ENCODE data around the gene TMX3.

- no peak for TF ChIP-seq HDGF (IDR thresholded peaks at IDR 0.05; ENCODE audit: borderline replicate concordance)
- TF ChIP-seq FOXA1 (IDR thresholded peaks at IDR 0.05): no peak
- TF ChIP-seq BHLHE40 (IDR thresholded peaks at IDR 0.05; ENCODE audit: borderline replicate concordance): no peak
Observed at GRCh38 chr18:68713796-68714195, 1.1 kb downstream of the TMX3 start.

Measured in HEK293T (cell line).